Measurements from ENCODE around the gene CITED4. TPM values are rescaled to one million over a fixed set of nuclear protein-coding genes. Genes with fewer than 3 reads are reported as not detected.
"Not testable (repeated sequence)": the region's sequence is repeated elsewhere in the genome, so short reads cannot be mapped to it uniquely, and the experiment has no call there.

Gene CITED4
- total and polyA plus RNA-seq, 10 of the 15 experiments (the other 5 are each of a cell fraction or from before 2014, with no cell fraction given) = 0.13 to 0.64 (median 0.26) TPM; not detected in 6

GRCh38 chr1:40894858-40895257, 32.7 kb upstream of the CITED4 start:
- H3K79me2 ChIP-seq (ENCODE audit: control insufficient read depth, insufficient read depth, low read length); BruUV-seq (replicated peaks); H3K9ac ChIP-seq (ENCODE audit: control insufficient read depth, insufficient read depth, low read length); H4K20me1 ChIP-seq (ENCODE audit: control insufficient read depth, insufficient read depth); H3K4me2 ChIP-seq (ENCODE audit: control insufficient read depth, insufficient read depth); ATAC-seq; H3K27ac ChIP-seq (ENCODE audit: control insufficient read depth, insufficient read depth); SMC1A ChIA-PET (ENCODE audit: uncharacterized antibody, unreplicated experiment); H3K4me1 ChIP-seq (ENCODE audit: control insufficient read depth, insufficient read depth, low read length); intact Hi-C loops (cut with micrococcal nuclease; ENCODE audit: unreplicated experiment); in situ Hi-C loops (cut with MboI); H3K4me3 ChIP-seq; H3K36me3 ChIP-seq (ENCODE audit: control insufficient read depth in 2 of 2, insufficient read depth in 2 of 2, low read length in 1 of 2); CTCF ChIA-PET; RAD21 ChIA-PET (ENCODE audit: unreplicated experiment); POLR2A ChIA-PET; H3K27me3 ChIP-seq (replicated peaks in 1 of 2; ENCODE audit: control insufficient read depth in 2 of 2, insufficient read depth in 2 of 2, low read length in 1 of 2); FAIRE-seq; H2AFZ ChIP-seq (ENCODE audit: control insufficient read depth, low read depth, low read length); DNase-seq (ENCODE audit: low read depth, low spot score): not testable (repeated sequence)
- peaks cover 13% of the 10 kb centered on the region; the same call in 2 of the 3 replicates for H3K9me3 ChIP-seq (replicated peaks; ENCODE audit: control insufficient read depth, insufficient read depth, low read length)
- 0% methylated on average over 2 of the region's 2 CpGs for WGBS (ENCODE audit: insufficient coverage, insufficient replicate concordance, low lambda C conversion rate, missing lambda C conversion rate)

- peaks cover 4% of the 10 kb centered on the region; the same call in 1 of the 2 replicates for H3K4me1 ChIP-seq (ENCODE audit: control insufficient read depth, insufficient read depth, low read length)
- ChIA-PET RAD21 (ENCODE audit: unreplicated experiment) (no interaction called here), CTCF (no interaction called here), POLR2A (no interaction called here), SMC1A (ENCODE audit: uncharacterized antibody, unreplicated experiment) (no interaction called here)
- no peak overlapping the region for H2AFZ ChIP-seq (ENCODE audit: control insufficient read depth, low read depth, low read length)
- no peak overlapping the region for H3K4me2 ChIP-seq (ENCODE audit: control insufficient read depth, insufficient read depth)
- H3K27me3 ChIP-seq (replicated peaks in 1 of 2; ENCODE audit: control insufficient read depth in 2 of 2, insufficient read depth in 2 of 2, low read length in 1 of 2) = no peaks in the 10 kb centered on the region
- ATAC-seq (no peak), FAIRE-seq (no peak), DNase-seq (ENCODE audit: low read depth, low spot score) (no peak)
- intact Hi-C loops (cut with micrococcal nuclease; ENCODE audit: unreplicated experiment) (no loop called here), in situ Hi-C loops (cut with MboI) (no loop called here)
- H4K20me1 ChIP-seq (ENCODE audit: control insufficient read depth, insufficient read depth) = no peaks in the 10 kb centered on the region
- no peak overlapping the region for H3K9ac ChIP-seq (ENCODE audit: control insufficient read depth, insufficient read depth, low read length)
- H3K9me3 ChIP-seq (replicated peaks; ENCODE audit: control insufficient read depth, insufficient read depth, low read length) = peaks cover 13% of the 10 kb centered on the region; the same call in 2 of the 3 replicates
- BruUV-seq (replicated peaks) = no TSS peak
- H3K4me3 ChIP-seq = no peak overlapping the region
- no peak overlapping the region for H3K27ac ChIP-seq (ENCODE audit: control insufficient read depth, insufficient read depth)
- no peaks in the 10 kb centered on the region for H3K36me3 ChIP-seq (ENCODE audit: control insufficient read depth in 2 of 2, insufficient read depth in 2 of 2, low read length in 1 of 2)
- no peaks in the 10 kb centered on the region for H3K79me2 ChIP-seq (ENCODE audit: control insufficient read depth, insufficient read depth, low read length)
- TF ChIP-seq SIN3A (IDR thresholded peaks at IDR 0.05; ENCODE audit: low read depth, low read length) (no peak), NR2C2 (IDR thresholded peaks at IDR 0.05; ENCODE audit: borderline replicate concordance, control insufficient read depth, insufficient read length, low read depth) (no peak), KLF5 (IDR thresholded peaks at IDR 0.05; ENCODE audit: partially characterized antibody) (no peak), GATAD2B (conservative IDR thresholded peaks at IDR 0.05; ENCODE audit: low read depth) (no peak), E2F8 (IDR thresholded peaks at IDR 0.05; ENCODE audit: low read depth, partially characterized antibody) (no peak), REST (IDR thresholded peaks at IDR 0.05; ENCODE audit: low read depth, low read length) (no peak), MYC (IDR thresholded peaks at IDR 0.05; ENCODE audit: insufficient read depth, insufficient read length, insufficient replicate concordance, low read length, severe bottlenecking) (no peak), KAT2A (conservative IDR thresholded peaks at IDR 0.05; ENCODE audit: control insufficient read depth, low read depth, low read length) (no peak), ESRRA (IDR thresholded peaks at IDR 0.05; ENCODE audit: low read length) (no peak), SRF (IDR thresholded peaks at IDR 0.05; ENCODE audit: low read depth in 2 of 2, low read length in 2 of 2) (no peak), ATF3 (IDR thresholded peaks at IDR 0.05; ENCODE audit: borderline replicate concordance, extremely low read depth, low read depth, low read length) (no peak)
Measured at GRCh38 chr1:40894455-40894854, 32.3 kb upstream of the CITED4 start.

Measured in GM12878 (cell line).